Measurements from ENCODE around the gene COG5.

Gene COG5

GRCh38 chr7:107207459-107207858 is 356.3 kb downstream of the COG5 start:
- no peaks in the 10 kb centered on the region for H3K4me1 ChIP-seq (ENCODE audit: control insufficient read depth, insufficient read depth, low read length)
- H3K36me3 ChIP-seq (ENCODE audit: control insufficient read depth, insufficient read depth, low read length), result no peaks in the 10 kb centered on the region
- H3K4me3 ChIP-seq (ENCODE audit: low read depth, low read length), result no peak overlapping the region
- H3K27me3 ChIP-seq (ENCODE audit: control insufficient read depth, insufficient read depth, low read length), result no peaks in the 10 kb centered on the region
- H3K9ac ChIP-seq (ENCODE audit: low read depth, low read length), result no peak overlapping the region
- H3K9me3 ChIP-seq (ENCODE audit: control insufficient read depth, insufficient read depth, low read length), result no peaks in the 10 kb centered on the region

- H3K27me3 ChIP-seq (ENCODE audit: control insufficient read depth, insufficient read depth, low read length), result no peaks in the 10 kb centered on the region
- no peaks in the 10 kb centered on the region for H3K4me1 ChIP-seq (ENCODE audit: control insufficient read depth, insufficient read depth, low read length)
- H3K9me3 ChIP-seq (ENCODE audit: control insufficient read depth, insufficient read depth, low read length), result no peaks in the 10 kb centered on the region
- H3K4me3 ChIP-seq (ENCODE audit: low read depth, low read length), result no peak overlapping the region
- peaks cover 5% of the 10 kb centered on the region for H3K36me3 ChIP-seq (ENCODE audit: control insufficient read depth, insufficient read depth, low read length)
- H3K9ac ChIP-seq (ENCODE audit: low read depth, low read length), result no peak overlapping the region
Measured at GRCh38 chr7:107206706-107207105, 357.0 kb downstream of the COG5 start.

- Histone ChIP-seq H3K9me3 (ENCODE audit: control insufficient read depth, insufficient read depth, low read length) (no peaks in the 10 kb centered on the region), H3K4me1 (ENCODE audit: control insufficient read depth, insufficient read depth, low read length) (no peaks in the 10 kb centered on the region), H3K4me3 (ENCODE audit: low read depth, low read length) (no peak overlapping the region), H3K9ac (ENCODE audit: low read depth, low read length) (no peak overlapping the region), H3K27me3 (ENCODE audit: control insufficient read depth, insufficient read depth, low read length) (no peaks in the 10 kb centered on the region), H3K36me3 (ENCODE audit: control insufficient read depth, insufficient read depth, low read length) (peaks cover 7% of the 10 kb centered on the region)
Measured at GRCh38 chr7:107206136-107206535, 357.6 kb downstream of the COG5 start.

- no peak overlapping the region for H3K4me3 ChIP-seq (ENCODE audit: low read depth, low read length)
- H3K36me3 ChIP-seq (ENCODE audit: control insufficient read depth, insufficient read depth, low read length), result peaks cover 7% of the 10 kb centered on the region
Measured at GRCh38 chr7:107203607-107204006, 360.1 kb downstream of the COG5 start.

GRCh38 chr7:107201795-107202450 is 361.8 kb downstream of the COG5 start:
- Histone ChIP-seq H3K4me3 (ENCODE audit: low read depth, low read length) (no peak overlapping the region), H3K9me3 (ENCODE audit: control insufficient read depth, insufficient read depth, low read length) (no peaks in the 10 kb centered on the region), H3K27me3 (ENCODE audit: control insufficient read depth, insufficient read depth, low read length) (no peaks in the 10 kb centered on the region), H3K9ac (ENCODE audit: low read depth, low read length) (no peak overlapping the region), H3K36me3 (ENCODE audit: control insufficient read depth, insufficient read depth, low read length) (peaks cover 7% of the 10 kb centered on the region), H3K4me1 (ENCODE audit: control insufficient read depth, insufficient read depth, low read length) (no peaks in the 10 kb centered on the region)

More at GRCh38 chr7:107203607-107204006, 360.1 kb downstream of the COG5 start:
- no peaks in the 10 kb centered on the region for H3K9me3 ChIP-seq (ENCODE audit: control insufficient read depth, insufficient read depth, low read length)
- H3K9ac ChIP-seq (ENCODE audit: low read depth, low read length), result no peak overlapping the region
- no peaks in the 10 kb centered on the region for H3K4me1 ChIP-seq (ENCODE audit: control insufficient read depth, insufficient read depth, low read length)
- H3K27me3 ChIP-seq (ENCODE audit: control insufficient read depth, insufficient read depth, low read length), result no peaks in the 10 kb centered on the region

- Histone ChIP-seq H3K4me3 (ENCODE audit: low read depth, low read length) (no peak overlapping the region), H3K27me3 (ENCODE audit: control insufficient read depth, insufficient read depth, low read length) (no peaks in the 10 kb centered on the region), H3K9me3 (ENCODE audit: control insufficient read depth, insufficient read depth, low read length) (no peaks in the 10 kb centered on the region), H3K9ac (ENCODE audit: low read depth, low read length) (no peak overlapping the region), H3K36me3 (ENCODE audit: control insufficient read depth, insufficient read depth, low read length) (peaks cover 8% of the 10 kb centered on the region), H3K4me1 (ENCODE audit: control insufficient read depth, insufficient read depth, low read length) (no peaks in the 10 kb centered on the region)
Measured at GRCh38 chr7:107196834-107197610, 366.7 kb downstream of the COG5 start.

GRCh38 chr7:107194052-107194451 is 369.7 kb downstream of the COG5 start:
- Histone ChIP-seq H3K4me3 (ENCODE audit: low read depth, low read length) (no peak overlapping the region), H3K9me3 (ENCODE audit: control insufficient read depth, insufficient read depth, low read length) (no peaks in the 10 kb centered on the region), H3K36me3 (ENCODE audit: control insufficient read depth, insufficient read depth, low read length) (peaks cover 3% of the 10 kb centered on the region), H3K9ac (ENCODE audit: low read depth, low read length) (no peak overlapping the region), H3K4me1 (ENCODE audit: control insufficient read depth, insufficient read depth, low read length) (no peaks in the 10 kb centered on the region), H3K27me3 (ENCODE audit: control insufficient read depth, insufficient read depth, low read length) (no peaks in the 10 kb centered on the region)

GRCh38 chr7:107190090-107190489 is 373.6 kb downstream of the COG5 start:
- Histone ChIP-seq H3K36me3 (ENCODE audit: control insufficient read depth, insufficient read depth, low read length) (no peaks in the 10 kb centered on the region), H3K9me3 (ENCODE audit: control insufficient read depth, insufficient read depth, low read length) (no peaks in the 10 kb centered on the region), H3K27me3 (ENCODE audit: control insufficient read depth, insufficient read depth, low read length) (no peaks in the 10 kb centered on the region), H3K4me1 (ENCODE audit: control insufficient read depth, insufficient read depth, low read length) (no peaks in the 10 kb centered on the region), H3K4me3 (ENCODE audit: low read depth, low read length) (no peak overlapping the region), H3K9ac (ENCODE audit: low read depth, low read length) (no peak overlapping the region)

- no peaks in the 10 kb centered on the region for H3K9me3 ChIP-seq (ENCODE audit: control insufficient read depth, insufficient read depth, low read length)
- no peak overlapping the region for H3K4me3 ChIP-seq (ENCODE audit: low read depth, low read length)
- H3K4me1 ChIP-seq (ENCODE audit: control insufficient read depth, insufficient read depth, low read length), result no peaks in the 10 kb centered on the region
- H3K9ac ChIP-seq (ENCODE audit: low read depth, low read length), result no peak overlapping the region
- H3K27me3 ChIP-seq (ENCODE audit: control insufficient read depth, insufficient read depth, low read length), result no peaks in the 10 kb centered on the region
- no peaks in the 10 kb centered on the region for H3K36me3 ChIP-seq (ENCODE audit: control insufficient read depth, insufficient read depth, low read length)
Measured at GRCh38 chr7:107187774-107188173, 375.9 kb downstream of the COG5 start.

GRCh38 chr7:107186240-107186639 is 377.5 kb downstream of the COG5 start:
- Histone ChIP-seq H3K27me3 (ENCODE audit: control insufficient read depth, insufficient read depth, low read length) (no peaks in the 10 kb centered on the region), H3K9me3 (ENCODE audit: control insufficient read depth, insufficient read depth, low read length) (no peaks in the 10 kb centered on the region), H3K4me1 (ENCODE audit: control insufficient read depth, insufficient read depth, low read length) (no peaks in the 10 kb centered on the region), H3K36me3 (ENCODE audit: control insufficient read depth, insufficient read depth, low read length) (no peaks in the 10 kb centered on the region), H3K4me3 (ENCODE audit: low read depth, low read length) (no peak overlapping the region), H3K9ac (ENCODE audit: low read depth, low read length) (no peak overlapping the region)

GRCh38 chr7:107185716-107186115 is 378.0 kb downstream of the COG5 start:
- Histone ChIP-seq H3K4me3 (ENCODE audit: low read depth, low read length) (no peak overlapping the region), H3K4me1 (ENCODE audit: control insufficient read depth, insufficient read depth, low read length) (no peaks in the 10 kb centered on the region), H3K9ac (ENCODE audit: low read depth, low read length) (no peak overlapping the region), H3K9me3 (ENCODE audit: control insufficient read depth, insufficient read depth, low read length) (no peaks in the 10 kb centered on the region), H3K36me3 (ENCODE audit: control insufficient read depth, insufficient read depth, low read length) (no peaks in the 10 kb centered on the region), H3K27me3 (ENCODE audit: control insufficient read depth, insufficient read depth, low read length) (no peaks in the 10 kb centered on the region)

GRCh38 chr7:107181172-107181571 is 382.5 kb downstream of the COG5 start:
- H3K27me3 ChIP-seq (ENCODE audit: control insufficient read depth, insufficient read depth, low read length), result no peaks in the 10 kb centered on the region
- H3K4me1 ChIP-seq (ENCODE audit: control insufficient read depth, insufficient read depth, low read length), result no peaks in the 10 kb centered on the region
- no peak overlapping the region for H3K4me3 ChIP-seq (ENCODE audit: low read depth, low read length)
- no peak overlapping the region for H3K9ac ChIP-seq (ENCODE audit: low read depth, low read length)
- H3K9me3 ChIP-seq (ENCODE audit: control insufficient read depth, insufficient read depth, low read length), result no peaks in the 10 kb centered on the region
- no peaks in the 10 kb centered on the region for H3K36me3 ChIP-seq (ENCODE audit: control insufficient read depth, insufficient read depth, low read length)

All from iPS-15b (cell line).